Neuronal stem cell (in vitro differentiated cells): Measurements from ENCODE around the gene COQ5. TPM values are rescaled to one million over a fixed set of nuclear protein-coding genes. Genes with fewer than 3 reads are reported as not detected.

Experiments
- DNase-seq: peaks from one replicate; pipeline ENCODE4 v3.0.0-alpha.2; 2013; ENCODE audit warnings: low spot score
- H2AFZ ChIP-seq: one replicate; pipeline ENCODE4 v1.6.1; 2013; ENCODE audit warnings: mild to moderate bottlenecking, low read length, inconsistent platforms
- H2AK5ac ChIP-seq: 2 replicates; pipeline ENCODE4 v1.6.1; 2013; ENCODE audit warnings: low read depth, mild to moderate bottlenecking, inconsistent platforms, low read length, moderate library complexity, mixed read lengths
- H2BK120ac ChIP-seq: 2 replicates; pipeline ENCODE4 v1.6.1; 2013; ENCODE audit warnings: low read depth, mild to moderate bottlenecking, inconsistent platforms, low read length, moderate library complexity, mixed read lengths
- H2BK12ac ChIP-seq: one replicate; pipeline ENCODE4 v1.6.1; 2013; ENCODE audit warnings: low read length, inconsistent platforms
- H2BK15ac ChIP-seq: 2 replicates; pipeline ENCODE4 v1.6.1; 2013; ENCODE audit warnings: mild to moderate bottlenecking, low read length, inconsistent platforms, mixed read lengths
- H2BK5ac ChIP-seq: one replicate; pipeline ENCODE4 v1.6.1; 2013; ENCODE audit warnings: inconsistent platforms, mild to moderate bottlenecking, low read length, moderate library complexity
- H3K14ac ChIP-seq: one replicate; pipeline ENCODE4 v1.6.1; 2013; ENCODE audit warnings: low read length, inconsistent platforms
- H3K18ac ChIP-seq: 2 replicates; pipeline ENCODE4 v1.6.1; 2013; ENCODE audit warnings: low read length, inconsistent platforms
- H3K23ac ChIP-seq: 2 replicates; pipeline ENCODE4 v1.6.1; 2013; ENCODE audit warnings: low read depth, mild to moderate bottlenecking, mixed read lengths, low read length, inconsistent platforms; ENCODE audit not compliant: poor library complexity
- H3K27ac ChIP-seq: replicated peaks from 3 replicates; pipeline ENCODE4 v1.5.1; 2013; ENCODE audit warnings: low read length, inconsistent platforms
- H3K27me3 ChIP-seq, 3 experiments: 2 replicates each; pipeline ENCODE4 v1.6.1; 2013; ENCODE audit warnings: low read length in 3 of 3, mild to moderate bottlenecking in 2 of 3, inconsistent platforms in 1 of 3, low read depth in 1 of 3, mixed read lengths in 1 of 3, moderate library complexity in 1 of 3; ENCODE audit not compliant: control insufficient read depth in 3 of 3, insufficient read depth in 3 of 3
- H3K36me3 ChIP-seq, 2 donors: replicated peaks in 1 of 2; 2 replicates each; pipeline ENCODE4 v1.6.1; 2013; ENCODE audit warnings: low read length in 2 of 2; ENCODE audit not compliant: control insufficient read depth in 2 of 2, insufficient read depth in 2 of 2
- H3K4ac ChIP-seq: 2 replicates; pipeline ENCODE4 v1.6.1; 2013; ENCODE audit warnings: inconsistent platforms, mild to moderate bottlenecking, low read length, moderate library complexity
- H3K4me1 ChIP-seq, 2 donors: 1 replicate in 1 of 2; 2 replicates in 1 of 2; pipeline ENCODE4 v1.6.1; 2013; ENCODE audit warnings: low read length in 2 of 2, low read depth in 1 of 2; ENCODE audit not compliant: control insufficient read depth in 2 of 2, insufficient read depth in 1 of 2
- H3K4me2 ChIP-seq: one replicate; pipeline ENCODE4 v1.6.1; 2013; ENCODE audit warnings: mild to moderate bottlenecking, low read length, inconsistent platforms; ENCODE audit not compliant: insufficient read depth, poor library complexity, severe bottlenecking
- H3K4me3 ChIP-seq, 2 donors: 2 replicates each; pipeline ENCODE4 v1.5.1; 2013; ENCODE audit warnings: low read length in 2 of 2, mild to moderate bottlenecking in 2 of 2, inconsistent platforms in 1 of 2, moderate library complexity in 1 of 2
- H3K79me1 ChIP-seq: one replicate; pipeline ENCODE4 v1.6.1; 2013; ENCODE audit warnings: low read depth, mild to moderate bottlenecking, inconsistent platforms, low read length, moderate library complexity
- H3K9ac ChIP-seq: one replicate; pipeline ENCODE4 v1.6.1; 2013; ENCODE audit warnings: mild to moderate bottlenecking, low read depth, low read length, inconsistent platforms; ENCODE audit not compliant: poor library complexity
- H3K9me3 ChIP-seq, 2 donors: replicated peaks in 1 of 2; 2 replicates each; pipeline versions ENCODE3 to v1.6.1; 2013; ENCODE audit warnings: low read length in 2 of 2, mild to moderate bottlenecking in 2 of 2, inconsistent platforms in 1 of 2, low read depth in 1 of 2, mixed read lengths in 1 of 2, moderate library complexity in 1 of 2; ENCODE audit not compliant: control insufficient read depth in 2 of 2, insufficient read depth in 1 of 2
- H4K8ac ChIP-seq: one replicate; pipeline ENCODE4 v1.6.1; 2013; ENCODE audit warnings: low read depth, mild to moderate bottlenecking, inconsistent platforms, low read length, moderate library complexity
- H4K91ac ChIP-seq: one replicate; pipeline ENCODE4 v1.6.1; 2013; ENCODE audit warnings: low read length, low read depth, mild to moderate bottlenecking, inconsistent platforms; ENCODE audit not compliant: poor library complexity
- WGBS, 2 donors: extraction: QIAGEN DNeasy Blood & Tissue Kit; methylation state at CpG; one replicate each; pipeline ENCODE4 v1.1.7; 2013; ENCODE audit warnings: missing lambda C conversion rate in 2 of 2, mixed read lengths in 1 of 2; ENCODE audit not compliant: insufficient read length in 2 of 2, insufficient replicate concordance in 1 of 2; ENCODE audit errors: extremely low coverage in 2 of 2; 5-methylcytosine and 5-hydroxymethylcytosine counted together
- polyA plus RNA-seq, 2 experiments: library from polyadenylated mRNA; stranded (reverse); fragments of 200-250 nt; gene quantifications; one replicate each; pipeline ENCODE4 v1.2.3, GENCODE V29; 2013

Gene COQ5, protein sequence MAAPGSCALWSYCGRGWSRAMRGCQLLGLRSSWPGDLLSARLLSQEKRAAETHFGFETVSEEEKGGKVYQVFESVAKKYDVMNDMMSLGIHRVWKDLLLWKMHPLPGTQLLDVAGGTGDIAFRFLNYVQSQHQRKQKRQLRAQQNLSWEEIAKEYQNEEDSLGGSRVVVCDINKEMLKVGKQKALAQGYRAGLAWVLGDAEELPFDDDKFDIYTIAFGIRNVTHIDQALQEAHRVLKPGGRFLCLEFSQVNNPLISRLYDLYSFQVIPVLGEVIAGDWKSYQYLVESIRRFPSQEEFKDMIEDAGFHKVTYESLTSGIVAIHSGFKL
- polyA plus RNA-seq (2013, experiment 1 of 2): 46.5 TPM
- 46.1 TPM for polyA plus RNA-seq (2013, experiment 2 of 2)

DNA sequence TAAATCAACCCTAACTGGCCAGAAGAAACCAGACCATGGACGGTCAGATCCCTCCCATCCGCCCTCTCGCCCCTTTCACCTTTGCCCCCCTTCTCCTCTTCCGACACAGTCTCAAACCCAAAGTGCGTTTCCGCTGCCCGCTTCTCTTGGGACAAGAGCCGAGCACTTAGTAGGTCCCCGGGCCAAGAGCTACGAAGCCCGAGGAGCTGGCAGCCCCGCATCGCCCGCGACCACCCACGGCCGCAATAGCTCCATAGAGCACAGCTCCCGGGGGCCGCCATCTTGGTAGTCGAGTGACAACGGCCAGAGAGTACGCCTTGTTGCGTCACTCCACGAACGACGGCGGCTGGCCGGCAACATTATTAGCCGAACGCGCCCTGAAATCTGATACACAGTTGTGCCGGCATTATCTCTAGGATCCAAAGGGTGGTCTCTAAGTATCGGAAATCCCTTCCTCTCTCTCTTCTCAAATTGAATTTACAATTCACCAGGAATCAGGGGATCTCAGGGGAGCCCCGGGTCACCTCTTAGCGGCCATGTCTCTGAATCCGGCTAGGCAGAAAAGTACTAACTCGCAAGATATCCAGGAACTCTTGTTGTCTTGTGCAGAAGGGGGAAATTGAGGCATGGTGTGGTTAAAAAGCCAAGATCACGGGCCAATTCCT lies at the start of gene COQ5:
TSS of gene COQ5 (minus strand) at position 298 of the 665 bp plus-strand sequence. CDS start at position 281, 17 bp downstream.
- Histone ChIP-seq H2BK120ac (no peak within 1 kb of the TSS), H4K8ac (peak within 1 kb of the TSS; percentile 86), H2BK12ac (no peak within 1 kb of the TSS), H3K9me3 (no peaks in the 10 kb centered on the region), H3K4me1 (peaks cover 0 to 7% of the 10 kb centered on the region in 2 donors), H3K27ac (peak within 1 kb of the TSS; percentile 94), H3K4me2 (peak within 1 kb of the TSS; percentile 83), H2AFZ (peak within 1 kb of the TSS; percentile 94), H3K23ac (peak within 1 kb of the TSS; percentile 75), H3K36me3 (peaks cover 2 to 17% of the 10 kb centered on the region in 2 donors), H3K9ac (peak within 1 kb of the TSS; percentile 96), H3K18ac (peak within 1 kb of the TSS; percentile 98), H2BK5ac (no peak within 1 kb of the TSS), H4K91ac (no peak within 1 kb of the TSS), H3K4ac (no peak within 1 kb of the TSS), H3K79me1 (no peaks in the 10 kb centered on the region), H3K27me3 (no peaks in the 10 kb centered on the region), H3K14ac (no peak within 1 kb of the TSS), H2AK5ac (no peak within 1 kb of the TSS), H2BK15ac (no peak within 1 kb of the TSS), H3K4me3 (peak within 1 kb of the TSS; percentile 87 to 98)
- WGBS, 2 donors: no CpG with 5 or more reads among the region's 38 CpGs
- DNase-seq: peak; percentile 88

DNA sequence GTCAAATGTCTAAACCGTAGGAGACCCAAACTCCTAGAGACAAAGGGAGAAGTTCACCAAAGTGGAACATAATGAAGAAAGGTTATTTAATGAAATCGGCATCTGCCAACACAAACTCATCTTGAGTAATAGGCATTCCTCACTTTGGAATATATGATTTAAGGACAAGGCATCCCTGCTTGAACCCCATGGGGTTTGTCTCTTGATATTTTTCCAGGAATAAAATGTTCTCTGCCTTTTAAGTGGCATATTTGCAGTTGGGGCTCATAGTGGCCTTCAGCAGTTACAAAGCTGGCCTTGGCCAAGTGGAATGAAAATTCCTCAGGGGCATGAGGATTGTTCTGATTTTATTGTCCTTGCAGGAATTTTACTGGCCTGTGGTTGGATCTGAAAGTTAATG lies 45.1 kb upstream of the COQ5 start:
- no peak overlapping the region for H3K27ac ChIP-seq
- no peak overlapping the region for H3K4me3 ChIP-seq
- H3K79me1 ChIP-seq: no peaks in the 10 kb centered on the region
- no peaks in the 10 kb centered on the region for H3K4me1 ChIP-seq
- no peak overlapping the region for H3K14ac ChIP-seq
- whole genome bisulfite sequencing, 2 donors: no CpG with 5 or more reads among the region's 2 CpGs
- no peak overlapping the region for H2AFZ ChIP-seq
- DNase-seq: no peak
- no peak overlapping the region for H2AK5ac ChIP-seq
- H2BK12ac ChIP-seq: no peak overlapping the region
- no peak overlapping the region for H3K4me2 ChIP-seq
- no peaks in the 10 kb centered on the region for H3K9me3 ChIP-seq
- no peak overlapping the region for H4K91ac ChIP-seq
- H3K23ac ChIP-seq: no peak overlapping the region
- no peak overlapping the region for H4K8ac ChIP-seq
- no peak overlapping the region for H2BK15ac ChIP-seq
- no peaks in the 10 kb centered on the region for H3K27me3 ChIP-seq
- no peak overlapping the region for H2BK120ac ChIP-seq
- peaks cover 44 to 95% of the 10 kb centered on the region in 2 donors for H3K36me3 ChIP-seq
- no peak overlapping the region for H3K9ac ChIP-seq
- H3K4ac ChIP-seq: no peak overlapping the region
- no peak overlapping the region for H3K18ac ChIP-seq
- H2BK5ac ChIP-seq: no peak overlapping the region

DNA sequence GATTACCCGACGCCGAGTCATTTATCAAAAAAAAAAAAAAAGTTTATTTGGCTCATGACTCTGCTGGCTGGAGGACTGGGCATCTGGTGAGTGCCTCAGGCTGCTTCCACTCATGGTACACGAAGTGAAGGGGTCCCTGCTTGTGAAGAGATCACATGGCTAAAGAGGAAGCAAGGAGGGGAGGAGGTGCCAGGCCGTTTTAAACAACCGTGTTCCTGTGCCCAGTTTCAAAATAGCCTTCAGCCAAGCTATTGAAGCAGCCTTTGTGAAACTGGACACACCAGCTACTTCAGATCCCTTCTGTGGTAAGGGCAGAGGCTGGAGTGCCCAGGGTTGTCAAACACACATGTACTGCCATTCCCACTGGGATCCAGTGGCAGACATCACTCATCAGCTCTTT lies 44.6 kb upstream of the COQ5 start:
- Histone ChIP-seq H3K27ac (no peak overlapping the region), H2AFZ (no peak overlapping the region), H4K91ac (no peak overlapping the region), H3K4me1 (no peaks in the 10 kb centered on the region), H3K18ac (no peak overlapping the region), H3K27me3 (no peaks in the 10 kb centered on the region), H2BK5ac (no peak overlapping the region), H4K8ac (no peak overlapping the region), H3K9me3 (no peaks in the 10 kb centered on the region), H2BK15ac (no peak overlapping the region), H2AK5ac (no peak overlapping the region), H3K9ac (no peak overlapping the region), H3K79me1 (no peaks in the 10 kb centered on the region), H2BK12ac (no peak overlapping the region), H3K4ac (no peak overlapping the region), H3K4me3 (no peak overlapping the region), H3K4me2 (no peak overlapping the region), H2BK120ac (no peak overlapping the region), H3K36me3 (peaks cover 44 to 95% of the 10 kb centered on the region in 2 donors), H3K14ac (no peak overlapping the region), H3K23ac (no peak overlapping the region)
- no peak for DNase-seq
- no CpG with 5 or more reads among the region's 6 CpGs for WGBS, 2 donors

DNA sequence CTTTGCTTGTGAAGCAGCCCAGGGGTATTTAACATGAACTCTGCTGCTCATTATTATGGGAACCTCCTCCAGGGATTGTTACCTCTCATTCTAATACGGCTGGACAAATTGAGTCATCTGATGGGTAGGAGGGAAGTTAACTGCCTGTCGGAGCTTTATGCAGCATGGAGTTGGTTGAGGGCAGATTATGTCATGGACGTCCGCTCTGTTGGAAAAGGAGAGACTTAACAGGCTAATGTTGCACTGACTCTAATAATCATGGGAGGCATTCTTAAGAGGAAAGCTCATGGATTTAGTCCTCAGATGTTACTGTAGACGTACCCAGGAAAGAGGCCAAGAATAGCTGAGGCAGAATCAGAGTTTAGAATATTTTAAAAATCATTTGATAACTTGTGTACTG lies 42.3 kb upstream of the COQ5 start:
- H2AK5ac ChIP-seq: no peak overlapping the region
- no peak overlapping the region for H3K14ac ChIP-seq
- H3K36me3 ChIP-seq: peaks cover 40 to 96% of the 10 kb centered on the region in 2 donors
- no peak overlapping the region for H2BK120ac ChIP-seq
- H3K27ac ChIP-seq: no peak overlapping the region
- H3K18ac ChIP-seq: no peak overlapping the region
- H3K27me3 ChIP-seq: no peaks in the 10 kb centered on the region
- H3K9me3 ChIP-seq: no peaks in the 10 kb centered on the region
- no peaks in the 10 kb centered on the region for H3K4me1 ChIP-seq
- H2BK12ac ChIP-seq: no peak overlapping the region
- H3K9ac ChIP-seq: no peak overlapping the region
- no peaks in the 10 kb centered on the region for H3K79me1 ChIP-seq
- H2BK15ac ChIP-seq: no peak overlapping the region
- no peak overlapping the region for H4K8ac ChIP-seq
- H3K4me2 ChIP-seq: no peak overlapping the region
- no peak overlapping the region for H4K91ac ChIP-seq
- no CpG with 5 or more reads among the region's 5 CpGs for WGBS, 2 donors
- no peak overlapping the region for H3K4me3 ChIP-seq
- H3K23ac ChIP-seq: no peak overlapping the region
- no peak overlapping the region for H3K4ac ChIP-seq
- no peak overlapping the region for H2AFZ ChIP-seq
- DNase-seq: no peak
- no peak overlapping the region for H2BK5ac ChIP-seq
